CD14-positive monocyte (primary cell): Measurements from ENCODE around the gene HPS3. TPM values are rescaled to one million over a fixed set of nuclear protein-coding genes. Genes with fewer than 3 reads are reported as not detected.

ENCODE experiments used
- DNase-seq, 3 donors: peaks; one replicate each; pipeline ENCODE4 v3.0.0-alpha.2; 2011 to 2022
- H2AFZ ChIP-seq: 2 replicates; pipeline ENCODE4 v1.6.0; 2012; ENCODE audit warnings: mild to moderate bottlenecking, low read depth, low read length, inconsistent platforms; ENCODE audit not compliant: insufficient read depth, poor library complexity, severe bottlenecking
- H3K27ac ChIP-seq, 2 donors: 1 replicate in 1 of 2; 2 replicates in 1 of 2; pipeline ENCODE4 v1.5.1; 2012 to 2013; ENCODE audit warnings: low read length in 2 of 2, control low read depth in 1 of 2, inconsistent platforms in 1 of 2, low read depth in 1 of 2, mild to moderate bottlenecking in 1 of 2
- H3K27me3 ChIP-seq, 2 donors: one replicate each; pipeline versions ENCODE4 v1.6.0 to v1.6.1; 2011 to 2013; ENCODE audit warnings: low read length in 2 of 2; ENCODE audit not compliant: control insufficient read depth in 2 of 2, insufficient read depth in 2 of 2
- H3K36me3 ChIP-seq, 2 donors: replicated peaks in 1 of 2; 1 replicate in 1 of 2; 2 replicates in 1 of 2; pipeline versions ENCODE4 v1.5.1 to v1.6.1; 2012 to 2013; ENCODE audit warnings: low read length in 2 of 2, control low read depth in 1 of 2, inconsistent platforms in 1 of 2, mild to moderate bottlenecking in 1 of 2; ENCODE audit not compliant: insufficient read depth in 2 of 2, control insufficient read depth in 1 of 2
- H3K4me1 ChIP-seq, 2 donors: 1 replicate in 1 of 2; 2 replicates in 1 of 2; pipeline versions ENCODE4 v1.5.1 to v1.6.1; 2012 to 2013; ENCODE audit warnings: low read length in 2 of 2, control low read depth in 1 of 2, inconsistent platforms in 1 of 2, mild to moderate bottlenecking in 1 of 2, moderate library complexity in 1 of 2; ENCODE audit not compliant: insufficient read depth in 2 of 2, control insufficient read depth in 1 of 2
- H3K4me2 ChIP-seq: replicated peaks from 2 replicates; pipeline ENCODE3; 2012; ENCODE audit warnings: low read length, moderate library complexity, mild to moderate bottlenecking; ENCODE audit not compliant: poor library complexity, severe bottlenecking; ENCODE audit errors: extremely low read depth
- H3K4me3 ChIP-seq, 3 experiments: fragments of 200-600 bp in 1 of 3; sonication (generic) in 1 of 3; replicated peaks in 1 of 3; 1 replicate in 2 of 3; 2 replicates in 1 of 3; pipeline ENCODE4 v1.5.1; 2011 to 2013; ENCODE audit warnings: low read length in 3 of 3, mild to moderate bottlenecking in 3 of 3, control low read depth in 2 of 3, low read depth in 2 of 3, inconsistent platforms in 1 of 3, moderate library complexity in 1 of 3
- H3K79me2 ChIP-seq: 2 replicates; pipeline ENCODE4 v1.6.0; 2012; ENCODE audit warnings: mild to moderate bottlenecking, control low read depth, inconsistent platforms, low read length, moderate library complexity; ENCODE audit not compliant: insufficient read depth
- H3K9ac ChIP-seq: 2 replicates; pipeline ENCODE4 v1.6.0; 2017; ENCODE audit warnings: low read length, mild to moderate bottlenecking; ENCODE audit not compliant: insufficient read depth, poor library complexity, severe bottlenecking
- H3K9me3 ChIP-seq, 2 donors: replicated peaks in 1 of 2; 1 replicate in 1 of 2; 2 replicates in 1 of 2; pipeline versions ENCODE4 v1.5.1 to v1.6.1; 2012 to 2013; ENCODE audit warnings: low read length in 2 of 2, control low read depth in 1 of 2; ENCODE audit not compliant: control insufficient read depth in 1 of 2, insufficient read depth in 1 of 2
- H4K20me1 ChIP-seq: 2 replicates; pipeline ENCODE4 v1.6.0; 2012; ENCODE audit warnings: mild to moderate bottlenecking, low read length, control low read depth, moderate library complexity; ENCODE audit not compliant: insufficient read depth
- H3K27ac Mint-ChIP-seq, 7 donors: one replicate each; pipeline ENCODE4 v1.8.0; 2020; ENCODE audit warnings: mild to moderate bottlenecking in 7 of 7, mixed read lengths in 7 of 7, moderate library complexity in 6 of 7, inconsistent platforms in 2 of 7
- H3K27me3 Mint-ChIP-seq, 3 donors: one replicate each; pipeline ENCODE4 v1.8.0; 2021 to 2022; ENCODE audit warnings: low read depth in 3 of 3, mild to moderate bottlenecking in 3 of 3, mixed read lengths in 3 of 3, moderate library complexity in 3 of 3, inconsistent platforms in 1 of 3
- H3K36me3 Mint-ChIP-seq, 2 donors: one replicate each; pipeline ENCODE4 v1.8.0; 2020; ENCODE audit warnings: mixed read lengths in 2 of 2, inconsistent platforms in 1 of 2, mild to moderate bottlenecking in 1 of 2
- H3K4me1 Mint-ChIP-seq: one replicate; pipeline ENCODE4 v1.8.0; 2020; ENCODE audit warnings: mild to moderate bottlenecking, mixed read lengths
- H3K4me3 Mint-ChIP-seq, 2 donors: one replicate each; pipeline ENCODE4 v1.8.0; 2020; ENCODE audit warnings: mild to moderate bottlenecking in 2 of 2, mixed read lengths in 2 of 2, moderate library complexity in 1 of 2
- H3K9me3 Mint-ChIP-seq, 7 donors: one replicate each; pipeline ENCODE4 v1.8.0; 2020 to 2022; ENCODE audit warnings: mixed read lengths in 7 of 7, mild to moderate bottlenecking in 6 of 7, moderate library complexity in 6 of 7, inconsistent platforms in 2 of 7
- CTCF ChIP-seq: fragments of 200-600 bp; IDR thresholded peaks from one replicate; pipeline ENCODE4 v1.8.0; 2022; ENCODE audit warnings: antibody characterized with exemption, mild to moderate bottlenecking
- WGBS: methylation state at CpG from one replicate; pipeline ENCODE4 v1.1.5; 2013; ENCODE audit warnings: missing lambda C conversion rate; ENCODE audit not compliant: insufficient coverage; 5-methylcytosine and 5-hydroxymethylcytosine counted together
- intact Hi-C, 2 donors: fragments of 100-400 bp; cut with micrococcal nuclease; formaldehyde crosslinking; loops; one replicate each; pipeline versions ENCODE4 v1.15.0 to v1.15.1; 2023
- polyA plus RNA-seq, 3 donors: library from polyadenylated mRNA; depleted of rRNA in 1 of 3; unstranded in 2 of 3; stranded (reverse) in 1 of 3; fragments of 300-500 nt in 2 of 3; fragments of >200 nt in 1 of 3; fragmentation: Illumina TruSeq in 2 of 3; gene quantifications; 1 replicate in 2 of 3; 2 replicates in 1 of 3; pipeline ENCODE4 v1.2.3, GENCODE V29; 2012 to 2021

The HPS3 gene
- polyA plus RNA-seq, 3 donors = 20.8 to 35.8 (median 34.8) TPM

- Histone ChIP-seq H3K4me2 (no peak overlapping the region), H3K79me2 (no peaks in the 10 kb centered on the region), H3K9ac (no peak overlapping the region), H3K27me3 (no peaks in the 10 kb centered on the region), H3K36me3 (no peaks in the 10 kb centered on the region), H3K4me1 (peaks cover 10 to 11% of the 10 kb centered on the region in 2 donors), H4K20me1 (no peaks in the 10 kb centered on the region), H2AFZ (no peak overlapping the region), H3K4me3 (no peak overlapping the region), H3K27ac (no peak overlapping the region), H3K9me3 (no peaks in the 10 kb centered on the region)
- intact Hi-C loops = no loop called here
- Mint-ChIP-seq H3K4me3 (no peak overlapping the region), H3K9me3 (no peaks in the 10 kb centered on the region), H3K27ac (peak overlapping the region in 1 of 7 donors; percentile 35), H3K36me3 (no peaks in the 10 kb centered on the region), H3K4me1 (peaks cover 17% of the 10 kb centered on the region), H3K27me3 (peaks cover 1 to 6% (median 5%) of the 10 kb centered on the region in 3 donors)
- WGBS = no CpG with 5 or more reads among the region's 4 CpGs
- no peak for TF ChIP-seq CTCF
- DNase-seq = no peak
Measured at GRCh38 chr3:149199474-149199873, 70.0 kb downstream of the HPS3 start.

GRCh38 chr3:149203758-149204157 lies 74.3 kb downstream of the HPS3 start:
- Mint-ChIP-seq H3K9me3 (no peaks in the 10 kb centered on the region), H3K4me1 (peaks cover 8% of the 10 kb centered on the region), H3K27me3 (peaks cover 0 to 2% (median 1%) of the 10 kb centered on the region in 3 donors), H3K27ac (peak overlapping the region in 1 of 7 donors; percentile 18), H3K4me3 (peak overlapping the region in 1 of 2 donors; percentile 56), H3K36me3 (no peaks in the 10 kb centered on the region)
- Histone ChIP-seq H3K4me1 (peaks cover 10 to 11% of the 10 kb centered on the region in 2 donors), H3K27me3 (no peaks in the 10 kb centered on the region), H3K36me3 (no peaks in the 10 kb centered on the region), H3K4me2 (no peak overlapping the region), H4K20me1 (no peaks in the 10 kb centered on the region), H3K27ac (no peak overlapping the region), H3K9ac (no peak overlapping the region), H3K4me3 (no peak overlapping the region), H3K79me2 (no peaks in the 10 kb centered on the region), H2AFZ (no peak overlapping the region), H3K9me3 (no peaks in the 10 kb centered on the region)
- intact Hi-C loops = no loop called here
- DNase-seq = peak; percentile 47 to 72 (median 51)
- WGBS = 0% methylated on average over 2 of the region's 3 CpGs
- no peak for TF ChIP-seq CTCF
